Lower lobe of right lung (tissue), 2 donors: ENCODE results near the gene CIAO3. TPM values are rescaled to one million over a fixed set of nuclear protein-coding genes. Genes with fewer than 3 reads are reported as not detected.
"Not testable (repeated sequence)": the region's sequence is repeated elsewhere in the genome, so short reads cannot be mapped to it uniquely, and the experiment has no call there.

Experiments
- ATAC-seq, 2 donors: fragments of 200-7000 bp; cut with Tn5 transposase; one replicate each; pipeline ENCODE4 v1.9.1; 2020 to 2022; ENCODE audit warnings: mild to moderate bottlenecking in 2 of 2, moderate library complexity in 2 of 2
- DNase-seq: peaks from one replicate; pipeline ENCODE4 v3.0.0-alpha.2; 2020
- H3K27ac ChIP-seq: fragments of 200-600 bp; one replicate; pipeline ENCODE4 v1.8.0; 2022
- H3K27me3 ChIP-seq: fragments of 200-600 bp; one replicate; pipeline ENCODE4 v1.8.0; 2022; ENCODE audit warnings: low read depth
- H3K36me3 ChIP-seq: fragments of 200-600 bp; one replicate; pipeline ENCODE4 v1.8.0; 2022; ENCODE audit warnings: mild to moderate bottlenecking
- H3K4me1 ChIP-seq: fragments of 200-600 bp; one replicate; pipeline ENCODE4 v1.8.0; 2022
- H3K4me3 ChIP-seq: fragments of 200-600 bp; one replicate; pipeline ENCODE4 v1.8.0; 2022; ENCODE audit warnings: mild to moderate bottlenecking
- H3K9me3 ChIP-seq: fragments of 200-600 bp; one replicate; pipeline ENCODE4 v1.8.0; 2022
- intact Hi-C: fragments of 100-400 bp; cut with DNase I; formaldehyde crosslinking; loops from one replicate; pipeline ENCODE4 v1.11.0; 2022
- total RNA-seq: library from RNA; stranded (reverse); fragmentation: NEBNext Ultra II Directional; extraction: Animal tissue kit (Norgen Biotek cat#: 25700); gene quantifications from one replicate; pipeline ENCODE4 v1.2.1, GENCODE V29; 2021
- TF ChIP-seq, protein P1 (sequence below): fragments of 200-600 bp; IDR thresholded peaks from one replicate; pipeline ENCODE4 v1.8.0; 2022; ENCODE audit warnings: antibody characterized with exemption, mild to moderate bottlenecking
- donor health status: DM: no; HTN: yes; CAD: no; lungs with severe emphysema.

The CIAO3 gene
- total RNA-seq, 1 donor from 2014 or later, result 24.3 TPM

DNA sequence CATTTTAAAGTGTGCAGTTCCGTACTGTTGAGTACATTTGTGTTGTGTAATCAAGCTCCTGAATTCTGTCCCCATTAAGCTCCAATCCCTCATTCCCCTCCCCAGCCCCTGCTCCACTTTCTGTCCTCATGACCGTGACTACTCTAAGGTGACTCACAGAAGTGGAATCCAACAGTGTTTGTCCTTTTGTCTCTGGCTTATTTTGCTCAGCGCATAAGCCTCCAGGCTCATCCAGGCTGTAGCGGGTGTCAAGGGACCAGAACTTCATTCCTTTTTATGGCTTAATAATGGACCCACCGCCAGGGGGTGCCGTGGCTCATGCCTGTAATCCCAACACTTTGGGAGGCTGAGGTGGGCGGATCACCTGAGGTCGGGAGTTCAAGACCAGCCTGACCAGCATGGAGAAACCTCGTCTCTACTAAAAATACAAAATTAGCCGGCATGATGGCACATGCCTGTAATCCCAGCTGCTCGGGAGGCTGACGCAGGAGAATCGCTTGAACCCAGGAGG, 28.0 kb downstream of the CIAO3 start:
- H3K27ac ChIP-seq, ATAC-seq, H3K4me3 ChIP-seq, H3K36me3 ChIP-seq, intact Hi-C loops, DNase-seq, H3K9me3 ChIP-seq: not testable (repeated sequence)
- Histone ChIP-seq H3K4me1 (peaks cover 18% of the 10 kb centered on the region), H3K27me3 (peaks cover 50% of the 10 kb centered on the region)
- TF ChIP-seq, protein P1, sequence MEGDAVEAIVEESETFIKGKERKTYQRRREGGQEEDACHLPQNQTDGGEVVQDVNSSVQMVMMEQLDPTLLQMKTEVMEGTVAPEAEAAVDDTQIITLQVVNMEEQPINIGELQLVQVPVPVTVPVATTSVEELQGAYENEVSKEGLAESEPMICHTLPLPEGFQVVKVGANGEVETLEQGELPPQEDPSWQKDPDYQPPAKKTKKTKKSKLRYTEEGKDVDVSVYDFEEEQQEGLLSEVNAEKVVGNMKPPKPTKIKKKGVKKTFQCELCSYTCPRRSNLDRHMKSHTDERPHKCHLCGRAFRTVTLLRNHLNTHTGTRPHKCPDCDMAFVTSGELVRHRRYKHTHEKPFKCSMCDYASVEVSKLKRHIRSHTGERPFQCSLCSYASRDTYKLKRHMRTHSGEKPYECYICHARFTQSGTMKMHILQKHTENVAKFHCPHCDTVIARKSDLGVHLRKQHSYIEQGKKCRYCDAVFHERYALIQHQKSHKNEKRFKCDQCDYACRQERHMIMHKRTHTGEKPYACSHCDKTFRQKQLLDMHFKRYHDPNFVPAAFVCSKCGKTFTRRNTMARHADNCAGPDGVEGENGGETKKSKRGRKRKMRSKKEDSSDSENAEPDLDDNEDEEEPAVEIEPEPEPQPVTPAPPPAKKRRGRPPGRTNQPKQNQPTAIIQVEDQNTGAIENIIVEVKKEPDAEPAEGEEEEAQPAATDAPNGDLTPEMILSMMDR, result peak; percentile 39

DNA sequence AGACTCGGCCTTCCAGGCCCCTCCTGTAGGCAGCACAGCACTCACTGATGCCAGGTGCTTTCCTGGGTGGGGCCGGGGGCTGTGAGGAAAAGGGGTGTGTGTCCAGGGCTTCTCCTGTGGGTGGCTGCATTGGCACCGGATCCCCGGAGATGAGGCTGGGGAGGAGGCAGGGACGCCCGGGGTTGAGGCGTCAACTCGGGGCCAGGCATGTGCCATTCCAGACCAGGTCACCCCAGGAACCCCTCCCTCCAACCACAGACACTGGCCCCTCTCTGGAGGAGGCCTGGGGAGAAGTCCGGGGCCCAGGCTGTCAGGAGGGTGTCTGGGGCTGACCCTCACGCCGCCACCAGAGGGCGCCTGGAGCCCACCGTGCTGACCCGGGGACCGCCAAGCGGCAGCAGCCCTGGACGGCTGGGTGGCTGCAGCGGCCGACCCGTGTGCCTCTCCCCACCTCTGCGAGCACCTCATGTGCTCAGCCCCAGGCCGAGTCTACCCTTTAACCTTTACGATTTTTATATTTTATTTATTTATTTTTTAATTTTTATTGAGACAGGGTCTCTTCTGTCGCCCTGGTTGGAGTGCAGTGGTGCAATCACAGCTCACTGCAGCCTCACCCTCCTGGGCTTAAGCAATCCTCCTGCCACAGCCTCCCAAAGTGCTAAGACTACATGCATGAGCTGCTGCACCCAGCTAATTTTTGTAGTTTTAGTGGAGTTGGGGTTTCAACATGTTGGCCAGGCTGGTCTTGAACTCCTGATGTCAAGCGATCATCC, 29.1 kb downstream of the CIAO3 start:
- Histone ChIP-seq H3K27me3 (peaks cover 58% of the 10 kb centered on the region), H3K27ac (no peak overlapping the region), H3K9me3 (no peaks in the 10 kb centered on the region), H3K4me1 (peaks cover 17% of the 10 kb centered on the region), H3K4me3 (no peak overlapping the region), H3K36me3 (no peaks in the 10 kb centered on the region)
- TF ChIP-seq, protein P1, result peak; percentile 98
- ATAC-seq (peak; percentile 77 to 78), DNase-seq (peak; percentile 87)
- intact Hi-C loops, result no loop called here

- no peaks in the 10 kb centered on the region for H3K9me3 ChIP-seq
- TF ChIP-seq, protein P1, result no peak
- intact Hi-C loops, result no loop called here
- DNase-seq (no peak), ATAC-seq (no peak)
- H3K4me3 ChIP-seq, result no peak overlapping the region
- H3K27ac ChIP-seq, result no peak overlapping the region
- peaks cover 14% of the 10 kb centered on the region for H3K4me1 ChIP-seq
- no peaks in the 10 kb centered on the region for H3K36me3 ChIP-seq
- peaks cover 65% of the 10 kb centered on the region for H3K27me3 ChIP-seq
These were observed 29.7 kb downstream of the CIAO3 start for GRCh38 chr16:711084-711483.

DNA sequence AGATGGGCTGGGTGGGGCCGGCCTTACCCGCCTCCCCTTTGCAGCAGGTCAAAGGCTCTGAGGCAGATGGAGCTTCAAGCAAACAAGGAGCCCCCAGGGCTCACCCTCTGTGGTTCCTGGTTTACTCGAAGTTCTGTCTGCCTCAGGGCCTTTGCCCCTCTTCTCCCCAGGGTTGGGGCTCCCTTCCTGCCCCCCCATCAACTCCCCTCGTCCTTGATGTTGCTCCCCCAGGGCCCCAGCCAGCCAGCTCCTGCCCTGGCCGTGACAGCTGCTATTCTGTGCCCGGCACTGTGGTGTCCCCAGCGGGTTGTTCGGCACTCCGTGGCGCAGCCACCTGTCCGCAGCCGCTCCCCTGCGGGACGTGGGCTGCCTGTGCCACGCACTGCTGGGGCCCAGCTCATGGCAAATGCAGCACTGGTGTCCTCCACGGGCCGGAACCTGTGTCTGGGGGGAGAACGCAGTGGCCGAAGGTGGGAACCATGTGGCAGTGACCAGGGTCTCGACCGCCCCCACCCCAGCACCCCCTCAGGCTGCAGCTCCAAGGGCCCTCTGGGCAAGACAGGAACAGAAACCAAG, 30.2 kb downstream of the CIAO3 start:
- no peak for ATAC-seq
- DNase-seq, result no peak
- peaks cover 67% of the 10 kb centered on the region for H3K27me3 ChIP-seq
- intact Hi-C loops, result no loop called here
- H3K27ac ChIP-seq, result no peak overlapping the region
- no peaks in the 10 kb centered on the region for H3K36me3 ChIP-seq
- H3K9me3 ChIP-seq, result no peaks in the 10 kb centered on the region
- TF ChIP-seq, protein P1, result no peak
- peaks cover 11% of the 10 kb centered on the region for H3K4me1 ChIP-seq
- H3K4me3 ChIP-seq, result no peak overlapping the region

DNA sequence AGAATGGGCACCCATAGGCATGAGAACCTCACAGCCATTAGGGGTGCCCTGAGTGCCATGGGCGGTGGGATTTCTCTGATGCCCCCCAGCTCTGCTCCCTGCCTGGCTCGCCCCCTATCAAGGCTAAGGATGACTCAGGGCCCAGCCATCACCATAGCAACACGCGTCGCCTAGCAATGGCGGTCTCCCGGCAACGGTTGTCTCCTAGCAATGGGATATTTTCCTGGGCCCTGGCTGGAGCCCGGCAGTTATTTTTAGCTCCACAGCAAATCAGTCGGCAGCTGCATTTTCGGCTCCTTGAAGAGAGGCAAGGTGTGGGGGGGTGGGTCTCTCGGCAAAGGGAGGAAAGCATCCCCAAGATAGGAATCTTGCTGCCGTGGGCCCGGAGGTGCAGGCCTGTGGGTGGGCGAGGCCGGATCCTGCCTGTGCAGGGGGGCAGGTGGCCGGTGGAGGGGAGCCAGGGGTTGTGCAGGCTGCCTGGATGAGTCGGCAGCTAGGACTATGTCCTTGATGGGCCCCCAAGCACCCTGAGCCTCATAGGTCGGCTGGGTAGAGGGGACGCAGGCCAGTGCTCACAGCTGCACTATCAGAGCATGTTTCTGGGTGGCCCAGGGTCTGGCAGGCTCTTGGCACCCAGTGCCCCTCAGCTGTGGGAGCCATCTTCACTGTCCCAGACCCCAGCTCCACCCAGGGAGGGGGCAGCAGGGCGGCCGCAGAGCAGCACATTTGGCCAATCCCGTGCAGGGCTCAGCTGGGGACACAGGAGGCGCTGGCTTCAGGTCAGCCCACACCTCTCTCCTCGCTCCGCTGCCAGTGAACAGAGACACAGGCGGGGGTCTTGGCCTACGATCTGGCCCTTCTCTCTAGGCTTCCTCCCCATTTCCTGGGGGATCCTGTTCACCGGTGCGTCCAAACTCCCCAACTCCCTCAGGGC, 31.0 kb downstream of the CIAO3 start:
- Histone ChIP-seq H3K27ac (no peak overlapping the region), H3K4me3 (no peak overlapping the region), H3K4me1 (peaks cover 11% of the 10 kb centered on the region), H3K36me3 (no peaks in the 10 kb centered on the region), H3K9me3 (no peaks in the 10 kb centered on the region), H3K27me3 (peaks cover 71% of the 10 kb centered on the region)
- DNase-seq (no peak), ATAC-seq (no peak)
- intact Hi-C loops, result no loop called here
- TF ChIP-seq, protein P1, result no peak
